HepG2 (cell line): ENCODE results near the gene SMIM36. TPM values are rescaled to one million over a fixed set of nuclear protein-coding genes. Genes with fewer than 3 reads are reported as not detected.

Experiments
- ATAC-seq: fragments of 200-7000 bp; cut with Tn5 transposase; 3 replicates; pipeline ENCODE4 v1.9.1; 2020; ENCODE audit warnings: mild to moderate bottlenecking, moderate library complexity
- BruUV-seq: library from RNA; stranded (reverse); fragments of 400-500 nt; replicated peaks from 2 replicates; lab custom pipeline; 2021; lab: Mats Ljungman, UMichigan
- CTCF ChIA-PET: fragments of 300-600 bp; formaldehyde crosslinking; extraction: SDS; loops from one replicate; lab custom pipeline; 2021; ENCODE audit warnings: low total read pairs, inconsistent platforms, low intra/inter-chr PET ratio; lab: Yijun Ruan, JAX
- POLR2A ChIA-PET: fragments of 350-600 bp; sonication (Branson Sonifier 250); formaldehyde crosslinking; loops from one replicate; lab custom pipeline; 2020; ENCODE audit warnings: antibody characterized with exemption, inconsistent platforms; lab: Yijun Ruan, JAX
- DNase-seq: peaks from one replicate; pipeline ENCODE4 v3.0.0-alpha.2; 2015; ENCODE audit warnings: low spot score
- FAIRE-seq: peaks from 3 replicates; lab custom pipeline; 2011; peaks lifted over from hg19 to GRCh38; lab: Jason Lieb, UNC
- H2AFZ ChIP-seq: one replicate; pipeline ENCODE4 v1.6.1; 2011; ENCODE audit warnings: low read length, inconsistent platforms
- H3K27ac ChIP-seq: fragments of 300-600 bp; 3 replicates; pipeline ENCODE4 v1.8.0; 2011; ENCODE audit warnings: mixed run types, mild to moderate bottlenecking, mixed read lengths, low read length, inconsistent platforms; ENCODE audit not compliant: insufficient read depth; ENCODE audit errors: extremely low read length
- H3K27me3 ChIP-seq, 2 experiments: fragments of 200-600 bp in 1 of 2; 2 replicates in 1 of 2; 3 replicates in 1 of 2; pipeline versions ENCODE4 v1.6.0 to v1.8.0; 2011; ENCODE audit warnings: low read length in 2 of 2, mild to moderate bottlenecking in 2 of 2, moderate library complexity in 2 of 2, inconsistent platforms in 1 of 2; ENCODE audit not compliant: insufficient read depth in 2 of 2, control insufficient read depth in 1 of 2
- H3K36me3 ChIP-seq, 2 experiments: fragments of 200-600 bp in 1 of 2; replicated peaks in 1 of 2; 2 replicates in 1 of 2; 3 replicates in 1 of 2; pipeline versions ENCODE4 v1.5.1 to v1.8.0; 2011; ENCODE audit warnings: low read length in 2 of 2, inconsistent platforms in 1 of 2; ENCODE audit not compliant: insufficient read depth in 2 of 2, control insufficient read depth in 1 of 2
- H3K4me1 ChIP-seq: 2 replicates; pipeline ENCODE4 v1.5.1; 2012; ENCODE audit warnings: low read length, inconsistent platforms; ENCODE audit not compliant: insufficient read depth
- H3K4me2 ChIP-seq: 2 replicates; pipeline ENCODE4 v1.6.0; 2011; ENCODE audit warnings: low read depth, low read length, inconsistent platforms
- H3K4me3 ChIP-seq, 3 experiments: fragments of 200-600 bp in 1 of 3; sonication (generic), shearing (Covaris generic) in 1 of 3; replicated peaks in 1 of 3; 2 replicates each; pipeline ENCODE4 v1.5.1; 2011 to 2016; ENCODE audit warnings: low read length in 3 of 3, inconsistent platforms in 2 of 3, low read depth in 2 of 3, mild to moderate bottlenecking in 2 of 3, control low read depth in 1 of 3, mixed read lengths in 1 of 3; ENCODE audit not compliant: insufficient read depth in 1 of 3
- H3K79me2 ChIP-seq: one replicate; pipeline ENCODE4 v1.6.1; 2011; ENCODE audit warnings: low read length, inconsistent platforms; ENCODE audit not compliant: insufficient read depth
- H3K9ac ChIP-seq: 2 replicates; pipeline ENCODE4 v1.6.0; 2011; ENCODE audit warnings: mild to moderate bottlenecking, low read depth, low read length, inconsistent platforms; ENCODE audit not compliant: insufficient read depth
- H3K9me3 ChIP-seq: 2 replicates; pipeline ENCODE4 v1.5.1; 2012; ENCODE audit warnings: mild to moderate bottlenecking, low read length
- H4K20me1 ChIP-seq: 2 replicates; pipeline ENCODE4 v1.6.0; 2011; ENCODE audit warnings: inconsistent platforms, mild to moderate bottlenecking, low read length, moderate library complexity; ENCODE audit not compliant: insufficient read depth
- HOXD1 ChIP-seq: sonication (generic); formaldehyde crosslinking; IDR thresholded peaks from 2 replicates; pipeline ENCODE4 v1.5.0; 2020; ENCODE audit warnings: missing genetic modification reagents
- IKZF4 ChIP-seq: sonication (generic); formaldehyde crosslinking; IDR thresholded peaks from 2 replicates; pipeline ENCODE4 v1.5.1; 2020; ENCODE audit warnings: borderline replicate concordance, mild to moderate bottlenecking, low read depth, missing genetic modification reagents; ENCODE audit errors: not compliant biosample characterization
- JUN ChIP-seq: sonication (generic); formaldehyde crosslinking; IDR thresholded peaks from 2 replicates; pipeline ENCODE4 v1.4.0; 2020; ENCODE audit warnings: mild to moderate bottlenecking, missing genetic modification reagents
- KAT7 ChIP-seq: IDR thresholded peaks from 2 replicates; pipeline ENCODE4 v1.6.1; 2018; ENCODE audit warnings: borderline replicate concordance, missing compliant biosample characterization
- MYNN ChIP-seq: sonication (generic); formaldehyde crosslinking; IDR thresholded peaks from 2 replicates; pipeline ENCODE4 v1.4.0; 2020; ENCODE audit warnings: mild to moderate bottlenecking, low read depth, missing genetic modification reagents
- NFIC ChIP-seq: IDR thresholded peaks from 2 replicates; pipeline ENCODE4 v1.6.1; 2012; ENCODE audit warnings: mild to moderate bottlenecking, low read length, inconsistent platforms
- PCBP1 ChIP-seq: fragments of 200-400 bp; formaldehyde crosslinking; IDR thresholded peaks from 2 replicates; pipeline ENCODE4 v1.6.1; 2017; ENCODE audit warnings: mild to moderate bottlenecking, low read depth, low read length, borderline replicate concordance
- PRMT3 ChIP-seq: sonication (generic); formaldehyde crosslinking; IDR thresholded peaks from 2 replicates; pipeline ENCODE4 v1.8.1; 2022; ENCODE audit warnings: low read depth, mild to moderate bottlenecking, moderate library complexity, missing genetic modification reagents, borderline replicate concordance
- REPIN1 ChIP-seq: sonication (generic); formaldehyde crosslinking; IDR thresholded peaks from 2 replicates; pipeline ENCODE4 v1.8.0; 2022; ENCODE audit warnings: missing genetic modification reagents, low read depth, mild to moderate bottlenecking, borderline replicate concordance
- SIX1 ChIP-seq: sonication (generic); formaldehyde crosslinking; IDR thresholded peaks from 2 replicates; pipeline ENCODE4 v1.4.0; 2020; ENCODE audit warnings: missing genetic modification reagents, borderline replicate concordance
- THAP9 ChIP-seq: sonication (generic); formaldehyde crosslinking; IDR thresholded peaks from 2 replicates; pipeline ENCODE4; 2020; ENCODE audit warnings: missing genetic modification reagents, mild to moderate bottlenecking, borderline replicate concordance
- WGBS: methylation state at CpG from one replicate; pipeline ENCODE4 v1.1.6; 2017; ENCODE audit warnings: low lambda C conversion rate; 5-methylcytosine and 5-hydroxymethylcytosine counted together
- in situ Hi-C: cut with HindIII; loops from 2 replicates; pipeline ENCODE4 v1.10.0; 2017; ENCODE audit warnings: low pct_unique_long_range_greater_than_20kb; ENCODE audit not compliant: extremely low pct_ligation_motif_present
- intact Hi-C: fragments of 100-400 bp; cut with micrococcal nuclease; formaldehyde crosslinking; loops from one replicate; pipeline ENCODE4 v1.10.0; 2022; ENCODE audit not compliant: unreplicated experiment
- polyA plus RNA-seq, 8 experiments: library from polyadenylated mRNA; depleted of rRNA in 3 of 8; stranded (reverse) in 7 of 8; unstranded in 1 of 8; fragments of >200 nt; fragmentation: Illumina TruSeq in 4 of 8; extraction: Trizol in 4 of 8; gene quantifications; 2 replicates each; pipeline versions ENCODE4 v1.2.1 to v1.2.3, GENCODE V29; 2011 to 2016; ENCODE audit warnings: low read depth in 4 of 8, missing spikeins in 1 of 8, mixed read lengths in 1 of 8; ENCODE audit not compliant: insufficient read depth in 1 of 8
- total RNA-seq, 5 experiments: library from RNA; depleted of rRNA; stranded (reverse); fragments of >200 nt; fragmentation: Illumina TruSeq; extraction: Trizol; gene quantifications; 2 replicates each; pipeline ENCODE4 v1.2.3, GENCODE V29; 2016; ENCODE audit warnings: low read depth in 1 of 5
- TF ChIP-seq, protein P1 (sequence below): sonication (generic); formaldehyde crosslinking; IDR thresholded peaks from 2 replicates; pipeline ENCODE4 v1.4.0; 2020; ENCODE audit warnings: missing genetic modification reagents, low read depth, mild to moderate bottlenecking, borderline replicate concordance
- TF ChIP-seq, protein P2 (sequence below): sonication (generic); formaldehyde crosslinking; IDR thresholded peaks from 2 replicates; pipeline ENCODE4 v1.4.0; 2020; ENCODE audit warnings: missing genetic modification reagents
- TF ChIP-seq, protein P3 (sequence below): sonication (generic); formaldehyde crosslinking; IDR thresholded peaks from 2 replicates; pipeline ENCODE4 v1.5.0; 2020; ENCODE audit warnings: mild to moderate bottlenecking, missing genetic modification reagents

Gene SMIM36
- total and polyA plus RNA-seq, 2 of the 13 experiments (the other 11 are each of a cell fraction or from before 2014, with no cell fraction given) = not detected

- no peak overlapping the region for H2AFZ ChIP-seq
- H3K27ac ChIP-seq = no peak overlapping the region
- no peaks in the 10 kb centered on the region for H3K27me3 ChIP-seq
- in situ Hi-C loops (no loop called here), intact Hi-C loops (no loop called here)
- H4K20me1 ChIP-seq = no peaks in the 10 kb centered on the region
- ATAC-seq = no peak
- H3K79me2 ChIP-seq = no peaks in the 10 kb centered on the region
- CTCF ChIA-PET = no interaction called here
- H3K36me3 ChIP-seq = no peaks in the 10 kb centered on the region
- FAIRE-seq = no peak
- H3K4me3 ChIP-seq = no peak overlapping the region
- 87% methylated on average over 4 of the region's 4 CpGs for WGBS
- peaks cover 77% of the 10 kb centered on the region for H3K4me1 ChIP-seq
- BruUV-seq = no TSS peak
- TF ChIP-seq JUN (CRISPR knock-in tag) (no peak), IKZF4 (CRISPR knock-in tag) (no peak), NFIC (no peak), THAP9 (no peak), MYNN (CRISPR knock-in tag) (no peak), PCBP1 (no peak), PRMT3 (CRISPR knock-in tag) (no peak), SIX1 (CRISPR knock-in tag) (no peak), HOXD1 (CRISPR knock-in tag) (no peak), REPIN1 (CRISPR knock-in tag) (no peak), KAT7 (CRISPR knock-in tag) (no peak)
- TF ChIP-seq, protein P1, sequence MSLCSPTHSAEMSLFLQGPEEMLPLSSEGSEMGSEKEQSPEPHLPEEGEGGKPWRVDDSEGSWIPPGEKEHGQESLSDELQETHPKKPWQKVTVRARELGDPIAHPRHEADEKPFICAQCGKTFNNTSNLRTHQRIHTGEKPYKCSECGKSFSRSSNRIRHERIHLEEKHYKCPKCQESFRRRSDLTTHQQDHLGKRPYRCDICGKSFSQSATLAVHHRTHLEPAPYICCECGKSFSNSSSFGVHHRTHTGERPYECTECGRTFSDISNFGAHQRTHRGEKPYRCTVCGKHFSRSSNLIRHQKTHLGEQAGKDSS (CRISPR knock-in tag) = no peak
- TF ChIP-seq, protein P2, sequence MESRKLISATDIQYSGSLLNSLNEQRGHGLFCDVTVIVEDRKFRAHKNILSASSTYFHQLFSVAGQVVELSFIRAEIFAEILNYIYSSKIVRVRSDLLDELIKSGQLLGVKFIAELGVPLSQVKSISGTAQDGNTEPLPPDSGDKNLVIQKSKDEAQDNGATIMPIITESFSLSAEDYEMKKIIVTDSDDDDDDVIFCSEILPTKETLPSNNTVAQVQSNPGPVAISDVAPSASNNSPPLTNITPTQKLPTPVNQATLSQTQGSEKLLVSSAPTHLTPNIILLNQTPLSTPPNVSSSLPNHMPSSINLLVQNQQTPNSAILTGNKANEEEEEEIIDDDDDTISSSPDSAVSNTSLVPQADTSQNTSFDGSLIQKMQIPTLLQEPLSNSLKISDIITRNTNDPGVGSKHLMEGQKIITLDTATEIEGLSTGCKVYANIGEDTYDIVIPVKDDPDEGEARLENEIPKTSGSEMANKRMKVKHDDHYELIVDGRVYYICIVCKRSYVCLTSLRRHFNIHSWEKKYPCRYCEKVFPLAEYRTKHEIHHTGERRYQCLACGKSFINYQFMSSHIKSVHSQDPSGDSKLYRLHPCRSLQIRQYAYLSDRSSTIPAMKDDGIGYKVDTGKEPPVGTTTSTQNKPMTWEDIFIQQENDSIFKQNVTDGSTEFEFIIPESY (CRISPR knock-in tag) = no peak
- TF ChIP-seq, protein P3, sequence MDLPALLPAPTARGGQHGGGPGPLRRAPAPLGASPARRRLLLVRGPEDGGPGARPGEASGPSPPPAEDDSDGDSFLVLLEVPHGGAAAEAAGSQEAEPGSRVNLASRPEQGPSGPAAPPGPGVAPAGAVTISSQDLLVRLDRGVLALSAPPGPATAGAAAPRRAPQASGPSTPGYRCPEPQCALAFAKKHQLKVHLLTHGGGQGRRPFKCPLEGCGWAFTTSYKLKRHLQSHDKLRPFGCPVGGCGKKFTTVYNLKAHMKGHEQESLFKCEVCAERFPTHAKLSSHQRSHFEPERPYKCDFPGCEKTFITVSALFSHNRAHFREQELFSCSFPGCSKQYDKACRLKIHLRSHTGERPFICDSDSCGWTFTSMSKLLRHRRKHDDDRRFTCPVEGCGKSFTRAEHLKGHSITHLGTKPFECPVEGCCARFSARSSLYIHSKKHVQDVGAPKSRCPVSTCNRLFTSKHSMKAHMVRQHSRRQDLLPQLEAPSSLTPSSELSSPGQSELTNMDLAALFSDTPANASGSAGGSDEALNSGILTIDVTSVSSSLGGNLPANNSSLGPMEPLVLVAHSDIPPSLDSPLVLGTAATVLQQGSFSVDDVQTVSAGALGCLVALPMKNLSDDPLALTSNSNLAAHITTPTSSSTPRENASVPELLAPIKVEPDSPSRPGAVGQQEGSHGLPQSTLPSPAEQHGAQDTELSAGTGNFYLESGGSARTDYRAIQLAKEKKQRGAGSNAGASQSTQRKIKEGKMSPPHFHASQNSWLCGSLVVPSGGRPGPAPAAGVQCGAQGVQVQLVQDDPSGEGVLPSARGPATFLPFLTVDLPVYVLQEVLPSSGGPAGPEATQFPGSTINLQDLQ (CRISPR knock-in tag) = no peak
- DNase-seq = no peak
- no peaks in the 10 kb centered on the region for H3K9me3 ChIP-seq
- no peak overlapping the region for H3K4me2 ChIP-seq
- H3K9ac ChIP-seq = no peak overlapping the region
- POLR2A ChIA-PET = no interaction called here
These were observed 75.8 kb downstream of the SMIM36 start for GRCh38 chr17:55435408-55435807.
